PC-9 (cell line): ENCODE data around the gene TMEM108. TPM values are rescaled to one million over a fixed set of nuclear protein-coding genes. Genes with fewer than 3 reads are reported as not detected.

ENCODE experiments used
- BruUV-seq: library from RNA; stranded (reverse); fragments of 400-500 nt; replicated peaks from 2 replicates; lab custom pipeline; 2021; lab: Mats Ljungman, UMichigan
- CTCF ChIA-PET: fragments of 300-600 bp; sonication (Branson Sonifier 250); formaldehyde crosslinking; loops from one replicate; lab custom pipeline; 2022; ENCODE audit warnings: antibody characterized with exemption; lab: Charles Lee
- POLR2A ChIA-PET: fragments of 300-600 bp; sonication (Branson Sonifier 250); formaldehyde crosslinking; loops from one replicate; lab custom pipeline; 2022; ENCODE audit warnings: antibody characterized with exemption; ENCODE audit not compliant: unreplicated experiment; lab: Charles Lee
- DNase-seq, 2 experiments: peaks; one replicate each; pipeline versions ENCODE4 v3.0.0 to v3.0.0-alpha.2; 2015 to 2022; ENCODE audit warnings: mixed read lengths in 1 of 2
- H2AFZ ChIP-seq: fragments of 200-600 bp; sonication (generic); 2 replicates; pipeline ENCODE4 v1.8.1; 2017; ENCODE audit warnings: antibody characterized with exemption
- H3F3A ChIP-seq: fragments of 200-600 bp; sonication (generic); 2 replicates; pipeline ENCODE4 v1.8.1; 2017; ENCODE audit warnings: antibody characterized with exemption, mild to moderate bottlenecking, low read depth; ENCODE audit not compliant: insufficient read depth
- H3K27ac ChIP-seq: fragments of 200-600 bp; sonication (generic); 2 replicates; pipeline ENCODE4 v1.6.1; 2016; ENCODE audit warnings: mixed run types
- H3K27me3 ChIP-seq: fragments of 200-600 bp; sonication (generic); 2 replicates; pipeline ENCODE4 v1.6.1; 2016; ENCODE audit warnings: low read depth, mixed run types; ENCODE audit not compliant: insufficient read depth
- H3K36me3 ChIP-seq: fragments of 200-600 bp; sonication (generic); 2 replicates; pipeline ENCODE4 v1.6.1; 2016; ENCODE audit warnings: low read depth, mixed run types
- H3K4me1 ChIP-seq: fragments of 200-600 bp; sonication (generic); replicated peaks from 2 replicates; pipeline ENCODE4 v1.6.1; 2016; ENCODE audit warnings: mixed run types; ENCODE audit not compliant: insufficient read depth
- H3K4me2 ChIP-seq: fragments of 200-600 bp; sonication (generic); 2 replicates; pipeline ENCODE4 v1.6.1; 2017; ENCODE audit warnings: mixed run types
- H3K4me3 ChIP-seq: fragments of 200-600 bp; sonication (generic); 2 replicates; pipeline ENCODE4 v1.6.1; 2016; ENCODE audit warnings: mixed run types
- H3K79me2 ChIP-seq: fragments of 200-600 bp; sonication (generic); 2 replicates; pipeline ENCODE4 v1.6.1; 2017; ENCODE audit warnings: low read depth, mixed run types
- H3K9me2 ChIP-seq: fragments of 200-600 bp; sonication (generic); 2 replicates; pipeline ENCODE4 v1.8.1; 2017; ENCODE audit warnings: mild to moderate bottlenecking; ENCODE audit not compliant: insufficient read depth
- H3K9me3 ChIP-seq: fragments of 200-600 bp; sonication (generic); 2 replicates; pipeline ENCODE4 v1.8.1; 2016; ENCODE audit warnings: low read depth; ENCODE audit not compliant: insufficient read depth
- H4K20me1 ChIP-seq: fragments of 200-600 bp; sonication (generic); 2 replicates; pipeline ENCODE4 v1.8.1; 2017; ENCODE audit not compliant: insufficient read depth
- EZH2 ChIP-seq: fragments of 200-600 bp; sonication (generic); IDR thresholded peaks from 2 replicates; pipeline ENCODE4 v1.8.0; 2017; ENCODE audit warnings: antibody characterized with exemption, low read depth
- intact Hi-C: fragments of 100-400 bp; cut with micrococcal nuclease; formaldehyde crosslinking; loops from one replicate; pipeline ENCODE4 v1.10.0; 2022; ENCODE audit not compliant: unreplicated experiment
- total RNA-seq: library from RNA; stranded (reverse); gene quantifications from 2 replicates; pipeline ENCODE4 v1.2.3, GENCODE V29; 2021
- TF ChIP-seq, protein P1 (sequence below): fragments of 200-600 bp; sonication (generic); conservative IDR thresholded peaks from 2 replicates; pipeline ENCODE4 v1.6.1; 2017; ENCODE audit warnings: mixed run types, antibody characterized with exemption, mild to moderate bottlenecking, moderate library complexity

Gene TMEM108
- total RNA-seq, 1 experiment from 2014 or later = not detected

DNA sequence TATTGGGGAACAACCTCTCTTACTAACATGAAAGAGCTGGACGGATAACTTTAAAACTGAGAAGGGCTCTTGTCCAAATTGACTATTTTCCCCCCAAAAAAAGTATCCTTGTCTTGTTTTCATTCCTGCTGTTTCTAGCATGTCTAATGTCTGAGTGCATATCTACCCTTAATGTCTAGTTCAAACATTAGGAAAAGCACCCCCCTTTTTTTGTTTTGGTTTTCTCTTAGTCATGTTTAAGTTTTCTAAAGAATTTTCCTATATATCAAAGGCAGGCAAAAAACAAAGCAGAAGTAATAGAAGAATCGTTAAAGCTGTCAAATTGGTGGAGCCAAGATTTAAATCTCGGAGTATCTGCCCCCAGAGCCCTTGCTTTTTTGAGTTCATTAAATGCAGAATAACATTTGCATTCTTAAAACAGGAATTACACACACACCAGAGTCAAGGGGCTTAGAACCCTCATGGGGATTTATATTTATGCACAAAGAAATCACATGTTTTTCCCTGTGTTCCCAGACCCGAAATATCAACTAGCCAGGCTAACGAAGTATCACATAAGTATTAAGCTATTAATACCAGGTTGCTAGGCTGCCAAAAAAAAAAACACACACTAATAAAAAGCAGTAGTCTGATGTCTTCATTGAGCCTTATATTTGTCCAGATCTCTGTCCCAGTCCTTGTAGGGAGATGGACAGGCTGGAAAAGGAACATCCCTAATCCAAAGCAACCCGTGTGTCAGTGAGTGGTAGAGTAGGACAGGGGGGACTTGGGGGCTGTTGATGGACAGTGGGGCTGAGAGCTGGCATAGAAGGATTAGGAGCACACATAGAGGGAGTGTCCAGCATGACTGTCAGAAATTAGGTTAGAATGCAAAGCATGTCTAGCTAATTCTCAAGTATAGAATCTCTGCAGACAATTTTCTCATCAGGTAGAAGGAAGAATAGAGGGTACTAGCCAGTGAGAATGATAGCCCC, 258.0 kb downstream of the TMEM108 start:
- H2AFZ ChIP-seq = no peak overlapping the region
- BruUV-seq = no TSS peak

DNA sequence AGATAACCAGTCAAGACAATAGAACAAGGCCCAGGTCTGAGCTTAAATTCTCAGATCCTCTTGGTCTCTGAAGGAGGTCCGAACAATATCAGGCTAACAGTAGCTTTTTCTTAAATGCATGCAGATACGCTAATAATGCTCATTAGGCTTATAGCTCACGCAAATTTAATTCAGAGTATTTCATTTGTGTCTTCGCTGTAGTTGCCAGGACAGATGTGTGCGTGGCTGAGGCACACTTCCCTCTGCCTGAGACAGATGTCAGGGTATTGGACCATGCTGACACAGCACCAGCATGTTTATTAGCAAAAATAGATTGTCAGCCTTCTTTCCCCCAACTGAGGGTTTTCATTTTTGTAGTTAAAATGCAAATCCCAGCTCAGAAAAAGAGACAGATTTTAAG, 258.8 kb downstream of the TMEM108 start:
- no peak overlapping the region for H2AFZ ChIP-seq
- DNase-seq = no peak
- no peak overlapping the region for H3K27ac ChIP-seq
- intact Hi-C loops = no loop called here
- ChIA-PET POLR2A (no interaction called here), CTCF (no interaction called here)
- H4K20me1 ChIP-seq = no peaks in the 10 kb centered on the region
- H3K9me2 ChIP-seq = no peaks in the 10 kb centered on the region
- no peak overlapping the region for H3K4me2 ChIP-seq
- H3K79me2 ChIP-seq = no peaks in the 10 kb centered on the region
- TF ChIP-seq, protein P1, sequence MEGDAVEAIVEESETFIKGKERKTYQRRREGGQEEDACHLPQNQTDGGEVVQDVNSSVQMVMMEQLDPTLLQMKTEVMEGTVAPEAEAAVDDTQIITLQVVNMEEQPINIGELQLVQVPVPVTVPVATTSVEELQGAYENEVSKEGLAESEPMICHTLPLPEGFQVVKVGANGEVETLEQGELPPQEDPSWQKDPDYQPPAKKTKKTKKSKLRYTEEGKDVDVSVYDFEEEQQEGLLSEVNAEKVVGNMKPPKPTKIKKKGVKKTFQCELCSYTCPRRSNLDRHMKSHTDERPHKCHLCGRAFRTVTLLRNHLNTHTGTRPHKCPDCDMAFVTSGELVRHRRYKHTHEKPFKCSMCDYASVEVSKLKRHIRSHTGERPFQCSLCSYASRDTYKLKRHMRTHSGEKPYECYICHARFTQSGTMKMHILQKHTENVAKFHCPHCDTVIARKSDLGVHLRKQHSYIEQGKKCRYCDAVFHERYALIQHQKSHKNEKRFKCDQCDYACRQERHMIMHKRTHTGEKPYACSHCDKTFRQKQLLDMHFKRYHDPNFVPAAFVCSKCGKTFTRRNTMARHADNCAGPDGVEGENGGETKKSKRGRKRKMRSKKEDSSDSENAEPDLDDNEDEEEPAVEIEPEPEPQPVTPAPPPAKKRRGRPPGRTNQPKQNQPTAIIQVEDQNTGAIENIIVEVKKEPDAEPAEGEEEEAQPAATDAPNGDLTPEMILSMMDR = no peak
- no peak for TF ChIP-seq EZH2
- BruUV-seq = no TSS peak
- H3K4me3 ChIP-seq = no peak overlapping the region
- H3K4me1 ChIP-seq = no peaks in the 10 kb centered on the region
- no peaks in the 10 kb centered on the region for H3K9me3 ChIP-seq
- peaks cover 19% of the 10 kb centered on the region; the same call in 1 of the 2 replicates for H3K27me3 ChIP-seq
- no peaks in the 10 kb centered on the region for H3F3A ChIP-seq
- H3K36me3 ChIP-seq = no peaks in the 10 kb centered on the region

More for the DNA sequence above, 258.0 kb downstream of the TMEM108 start:
- DNase-seq = no peak
- H3K79me2 ChIP-seq = no peaks in the 10 kb centered on the region
- peaks cover 12% of the 10 kb centered on the region; the same call in 1 of the 2 replicates for H3K27me3 ChIP-seq
- no peak overlapping the region for H3K4me2 ChIP-seq
- no peaks in the 10 kb centered on the region for H3K4me1 ChIP-seq
- ChIA-PET CTCF (no interaction called here), POLR2A (no interaction called here)
- no peaks in the 10 kb centered on the region for H3K9me2 ChIP-seq
- H3K27ac ChIP-seq = no peak overlapping the region
- no peaks in the 10 kb centered on the region for H3K36me3 ChIP-seq
- no peaks in the 10 kb centered on the region for H3K9me3 ChIP-seq
- intact Hi-C loops = no loop called here
- H4K20me1 ChIP-seq = no peaks in the 10 kb centered on the region
- no peak overlapping the region for H3K4me3 ChIP-seq
- TF ChIP-seq, protein P1 = no peak
- TF ChIP-seq EZH2 = no peak
- no peaks in the 10 kb centered on the region for H3F3A ChIP-seq

DNA sequence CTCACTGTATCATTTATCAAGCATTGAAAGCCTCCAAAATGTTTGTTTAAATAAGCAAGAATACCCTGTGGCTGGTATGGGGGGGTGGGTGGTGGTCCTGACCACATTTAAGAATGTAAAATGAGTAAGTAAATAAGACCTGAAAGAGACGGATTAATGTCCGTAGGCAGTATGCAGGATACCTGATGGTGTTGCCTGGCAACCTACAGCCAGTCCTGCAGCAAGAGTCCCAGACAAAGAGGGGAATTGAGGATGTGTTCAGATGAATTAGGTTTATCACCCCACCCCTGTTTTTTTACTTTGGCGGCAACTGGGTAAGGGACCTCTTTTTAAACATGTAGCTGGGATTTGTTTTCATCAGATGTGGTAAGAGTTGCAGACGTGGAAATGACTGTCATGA, 261.9 kb downstream of the TMEM108 start:
- no peaks in the 10 kb centered on the region for H4K20me1 ChIP-seq
- H2AFZ ChIP-seq = no peak overlapping the region
- no peaks in the 10 kb centered on the region for H3K36me3 ChIP-seq
- no peaks in the 10 kb centered on the region for H3K9me2 ChIP-seq
- CTCF ChIA-PET = no interaction called here
- no peak overlapping the region for H3K27ac ChIP-seq
- H3K27me3 ChIP-seq = peaks cover 29% of the 10 kb centered on the region
- no peak for DNase-seq
- POLR2A ChIA-PET = no interaction called here
- no peaks in the 10 kb centered on the region for H3K4me1 ChIP-seq
- H3K9me3 ChIP-seq = no peaks in the 10 kb centered on the region
- H3K4me2 ChIP-seq = no peak overlapping the region
- no peak overlapping the region for H3K4me3 ChIP-seq
- no peaks in the 10 kb centered on the region for H3F3A ChIP-seq
- TF ChIP-seq, protein P1 = no peak
- TF ChIP-seq EZH2 = no peak
- intact Hi-C loops = no loop called here
- no TSS peak for BruUV-seq
- H3K79me2 ChIP-seq = no peaks in the 10 kb centered on the region
